Right kidney (tissue), 1 donor: Measurements from ENCODE around the gene FHOD1.

Experiments used
- DNase-seq: peaks from one replicate; pipeline ENCODE4 v3.0.0-alpha.2; 2016

Gene FHOD1

DNA sequence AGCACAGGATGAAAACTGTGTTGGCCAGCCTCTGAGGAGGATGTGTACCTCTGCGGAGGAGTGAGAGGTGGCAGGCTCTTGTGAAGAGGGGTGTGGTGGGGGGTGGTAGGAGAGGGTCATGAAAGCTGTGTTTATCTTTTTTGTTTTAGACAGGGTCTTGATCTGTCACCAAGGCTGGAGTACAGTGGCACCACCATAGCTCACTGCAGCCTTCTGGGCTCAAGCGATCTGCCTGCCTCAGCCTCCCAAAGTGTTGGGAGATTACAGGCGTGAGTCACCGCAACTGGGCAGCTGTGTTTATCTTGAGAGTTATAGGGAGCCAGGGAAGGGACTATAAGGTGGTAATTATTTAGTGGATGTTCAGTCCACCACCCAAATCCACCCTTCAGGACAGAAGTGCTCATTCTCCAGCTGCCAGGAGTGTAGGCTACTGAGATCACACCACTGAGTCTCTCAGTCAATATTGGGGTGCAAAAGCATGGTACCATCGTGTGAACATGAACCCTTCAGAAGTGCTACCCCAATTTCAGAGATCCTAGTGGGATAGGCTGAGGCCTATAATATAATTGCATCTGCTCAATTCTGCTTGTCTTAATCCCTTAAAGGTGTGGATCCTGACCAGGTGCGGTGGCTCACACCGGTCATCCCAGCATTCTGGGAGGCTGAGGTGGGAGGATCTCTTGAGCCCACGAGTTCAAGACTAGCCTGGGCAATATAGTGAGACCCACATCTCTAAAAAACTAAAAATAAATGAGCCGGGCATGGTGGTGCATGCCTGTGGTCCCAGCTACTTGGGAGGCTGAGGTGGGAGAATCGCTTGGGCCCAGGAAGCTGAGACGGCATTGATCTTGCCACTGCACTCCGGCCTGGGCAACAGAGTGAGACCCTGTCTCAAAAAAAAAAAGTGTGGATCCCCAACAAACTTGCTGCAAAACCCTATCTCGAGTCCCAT is 56.6 kb downstream of the FHOD1 start:
- no peak for DNase-seq

DNA sequence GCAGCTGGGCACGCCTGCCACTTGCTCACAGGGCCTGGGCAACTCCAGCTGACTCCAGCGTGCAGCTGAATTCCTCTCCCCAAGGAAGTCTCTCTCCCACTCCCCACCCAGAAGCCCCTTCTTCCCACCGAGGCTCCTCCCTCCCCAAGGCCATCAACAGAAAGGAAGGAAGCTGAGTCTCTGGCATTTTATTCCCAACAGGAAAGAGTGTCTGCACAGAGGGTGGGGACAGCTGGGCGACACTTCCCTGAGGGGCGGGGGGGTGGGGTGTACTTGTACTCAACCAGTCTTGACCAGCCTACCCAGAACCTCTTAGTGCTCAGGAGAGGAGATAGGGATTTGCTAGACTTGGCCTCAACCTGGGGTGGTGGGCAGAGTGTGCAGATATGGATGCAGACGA is 57.2 kb downstream of the FHOD1 start, which contains the start of gene EXOC3L1:
TSS of gene EXOC3L1 (minus strand) at position 96 of the 400 bp plus-strand sequence. CDS start 460 bp downstream, outside the sequence.
- DNase-seq = no peak

DNA sequence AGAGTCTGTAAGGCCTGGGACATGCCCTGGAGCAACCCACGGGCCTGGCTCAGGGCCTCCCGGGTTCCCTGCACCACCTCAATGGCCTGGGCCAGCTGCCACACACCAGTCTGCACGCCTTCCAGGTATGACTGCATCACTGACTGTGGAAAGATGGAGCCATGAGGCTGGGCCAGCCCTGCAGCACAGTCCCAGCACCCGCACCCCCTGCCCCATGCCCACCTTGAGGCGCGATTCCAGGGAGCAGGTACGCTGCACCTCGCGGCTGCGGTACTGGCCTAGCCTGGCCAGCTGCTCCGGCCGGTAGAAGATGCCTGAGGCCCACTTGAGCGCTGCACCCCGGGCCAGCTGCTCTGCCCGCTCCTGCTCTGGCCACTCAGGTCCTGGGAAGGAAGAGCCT is 58.5 kb downstream of the FHOD1 start:
- DNase-seq = no peak

DNA sequence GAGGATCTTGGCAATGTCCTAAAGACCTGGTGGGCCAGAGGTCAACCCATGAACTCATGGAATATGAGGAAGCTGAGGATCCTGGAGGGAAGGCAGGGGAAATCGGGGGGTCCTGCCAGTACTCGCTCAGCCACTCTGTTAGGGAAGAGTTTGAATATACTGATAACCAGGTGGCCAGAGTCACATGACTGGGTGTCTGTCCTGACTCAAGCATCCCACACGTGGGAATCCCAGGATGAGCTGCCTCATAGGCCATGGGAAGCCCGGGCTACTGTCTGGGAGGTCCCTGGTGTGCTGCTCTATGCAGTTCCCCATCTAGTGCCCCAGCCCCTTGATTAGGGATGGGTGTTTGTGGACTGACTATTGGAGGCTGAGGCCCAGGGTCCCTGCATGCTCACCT is 59.0 kb downstream of the FHOD1 start:
- no peak for DNase-seq

DNA sequence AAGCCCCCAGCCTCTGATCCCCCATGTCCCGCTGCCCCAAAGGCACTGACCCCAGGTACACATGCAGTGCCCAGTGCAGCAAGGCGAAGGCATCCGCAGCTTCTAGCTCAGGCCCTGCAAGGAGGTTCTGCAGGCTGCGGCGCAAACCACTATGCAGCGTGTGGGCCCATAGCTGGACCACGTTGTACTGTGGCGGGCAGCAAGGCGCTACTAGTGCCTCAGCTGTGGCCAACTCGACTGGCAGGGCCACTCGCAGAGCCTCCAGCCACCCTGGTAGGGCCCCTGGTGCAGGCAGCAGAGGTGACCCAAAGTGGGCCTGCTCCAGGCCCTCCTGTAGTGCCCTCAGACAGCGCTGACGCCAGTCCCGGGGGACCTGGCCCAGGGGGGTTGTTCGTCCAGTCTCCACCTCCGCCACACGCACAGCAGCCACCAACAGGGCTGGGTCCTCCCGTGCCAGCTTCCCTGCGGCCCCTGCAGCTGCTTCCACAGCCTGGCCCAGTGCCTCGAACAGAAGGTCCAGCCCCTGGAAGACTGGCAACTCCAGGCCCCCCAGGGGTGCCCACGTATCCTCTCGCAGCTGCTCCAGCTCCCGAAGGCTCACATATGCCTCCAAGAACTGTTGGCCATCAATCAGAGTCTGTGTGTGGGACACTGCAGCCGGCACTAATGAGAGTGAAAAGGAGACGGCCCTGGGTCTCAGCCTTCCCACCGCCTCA is 59.9 kb downstream of the FHOD1 start:
- no peak for DNase-seq

DNA sequence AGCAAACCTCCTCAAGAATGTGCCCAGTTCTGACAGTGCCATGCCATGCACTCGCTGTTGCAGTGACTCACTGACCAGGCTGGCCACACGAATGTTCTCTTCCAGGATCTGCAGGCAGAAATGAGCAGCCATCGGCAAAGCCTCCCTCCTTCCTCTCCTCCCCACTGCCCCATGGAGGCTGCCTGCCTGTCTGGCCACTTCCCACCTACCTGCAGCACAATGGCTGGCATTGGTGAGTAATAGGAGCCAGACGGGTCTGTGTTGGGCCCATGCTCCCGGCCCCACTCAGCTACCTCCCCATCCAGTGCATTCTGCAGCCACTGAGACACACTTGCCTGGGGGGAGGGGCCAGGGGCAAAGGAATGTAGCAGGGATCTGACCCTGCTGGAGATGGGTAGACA is 60.7 kb downstream of the FHOD1 start:
- no peak for DNase-seq

DNA sequence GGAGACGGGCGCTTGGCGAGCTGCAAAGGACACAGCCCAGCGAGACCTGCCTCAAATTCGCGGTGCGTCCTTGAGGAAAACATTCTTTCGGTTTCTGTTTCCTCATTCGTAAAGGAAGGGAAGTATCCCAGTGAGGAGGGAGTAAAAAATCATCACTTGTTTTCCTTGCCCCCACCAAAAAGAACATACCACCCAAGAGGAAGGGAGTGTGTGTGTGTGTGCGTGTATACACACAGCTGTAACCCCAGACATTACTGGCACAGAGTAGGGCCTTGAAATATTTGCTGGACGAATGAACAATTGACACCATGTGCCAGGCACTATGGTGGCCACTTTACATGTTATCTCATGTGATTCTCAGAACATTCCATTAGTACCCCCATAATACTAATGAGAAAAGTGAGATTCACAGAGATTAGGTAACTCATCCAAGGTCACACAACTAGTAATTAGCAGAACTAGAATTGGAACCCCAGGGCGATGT is 61.6 kb downstream of the FHOD1 start:
- no peak for DNase-seq

DNA sequence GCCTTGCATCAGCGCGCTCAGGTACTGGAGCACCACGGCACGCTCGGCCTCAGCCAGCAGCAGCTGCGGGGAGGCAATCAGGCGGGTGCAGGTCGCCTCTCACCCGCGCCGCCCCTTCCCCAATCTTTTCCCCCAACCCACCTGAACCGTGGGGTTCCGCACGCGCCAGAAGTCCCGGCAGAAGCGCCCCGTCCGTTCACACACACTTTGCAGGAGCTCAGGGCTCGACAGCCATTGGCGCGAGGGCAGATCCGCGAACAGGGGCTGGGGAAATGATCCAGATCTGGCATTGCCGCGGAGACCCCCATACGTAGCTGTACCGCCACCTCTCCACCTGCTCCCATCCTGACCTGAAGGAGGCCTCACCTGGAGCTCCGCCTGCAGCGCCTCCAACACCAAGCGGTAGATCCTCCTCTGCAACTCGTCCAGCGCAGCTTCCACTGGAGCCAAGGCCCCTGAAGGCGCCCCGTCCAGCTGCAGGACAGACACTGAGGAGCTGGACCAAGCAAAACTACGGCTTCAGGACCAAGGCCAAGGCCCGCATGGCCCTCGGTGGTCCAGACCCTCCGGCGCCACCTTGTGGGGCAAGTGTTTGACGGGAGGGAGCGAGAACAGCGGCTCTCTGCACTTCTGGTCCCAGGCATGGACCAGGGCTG is 62.2 kb downstream of the FHOD1 start:
- peak; percentile 70 for DNase-seq

DNA sequence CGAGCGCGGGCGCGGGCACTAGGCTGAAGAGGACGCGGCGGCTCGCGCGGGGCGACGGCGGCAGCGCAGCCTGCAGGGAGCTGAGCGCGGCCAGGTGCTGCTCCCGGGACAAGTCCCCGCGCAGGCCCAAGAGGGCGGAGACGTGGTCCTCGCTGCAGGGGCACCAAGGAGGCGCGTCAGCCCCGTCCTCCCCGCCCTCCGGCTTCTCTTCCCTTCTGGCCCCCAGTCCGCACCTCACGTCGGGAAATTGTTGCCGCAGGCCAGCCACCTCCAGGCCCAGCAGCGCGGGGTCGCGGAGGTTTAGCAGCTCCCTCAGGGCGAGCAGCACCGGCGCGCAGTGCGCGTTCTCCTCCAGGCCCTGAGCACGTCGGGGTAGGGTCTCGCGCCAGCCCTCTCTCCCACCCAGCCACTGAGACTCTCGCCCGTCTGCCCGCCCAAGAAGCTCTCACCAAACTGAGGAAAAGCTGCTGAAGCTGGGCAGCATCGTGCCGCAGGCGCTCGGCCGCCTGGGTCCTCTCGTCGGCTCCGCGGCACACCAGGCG is 62.8 kb downstream of the FHOD1 start:
- peak; percentile 35 for DNase-seq

DNA sequence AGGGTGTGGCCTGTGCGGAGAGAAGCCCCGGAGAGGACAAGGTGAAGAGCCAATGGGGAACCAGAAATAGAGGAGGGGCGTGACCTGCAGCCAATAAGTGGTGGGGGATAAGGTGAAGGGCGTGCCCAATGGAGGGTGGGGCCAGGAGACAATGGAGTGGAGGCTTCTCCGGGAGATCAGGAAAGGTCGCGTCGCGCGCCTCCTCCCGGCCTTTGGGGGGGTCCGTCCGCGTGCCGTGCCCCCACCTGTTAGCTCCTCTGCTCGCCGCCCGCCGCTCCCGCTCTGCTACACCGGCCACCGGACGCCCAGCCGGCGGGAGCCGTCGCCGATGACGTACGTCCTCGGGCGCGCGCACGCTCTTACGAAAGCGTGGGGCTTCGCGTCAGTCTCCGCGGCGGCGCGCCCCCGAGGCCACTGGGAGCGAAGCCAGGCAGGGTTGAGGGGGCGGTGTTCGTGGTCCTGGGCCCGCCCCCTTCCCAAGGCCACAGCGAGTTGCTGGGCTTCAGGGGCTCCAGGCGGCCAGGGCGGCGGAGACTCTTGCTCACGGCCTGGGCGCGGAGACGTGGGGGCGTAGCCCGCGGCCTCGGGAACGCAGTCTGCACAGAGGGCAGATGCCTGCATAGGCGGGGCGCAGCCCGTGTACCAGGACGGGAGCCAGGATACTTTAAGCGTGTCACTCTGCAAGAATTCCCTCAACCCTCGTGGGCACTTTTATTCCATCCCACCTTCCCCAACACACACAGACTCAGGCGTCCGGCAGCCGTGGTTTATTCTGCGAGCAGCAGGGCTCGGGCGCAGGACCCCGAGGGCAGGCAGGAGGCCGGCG is 63.4 kb downstream of the FHOD1 start, which contains the start of gene MATCAP1:
TSS of gene MATCAP1 (minus strand) at position 337 of the 826 bp plus-strand sequence. CDS start 3,353 bp downstream, outside the sequence.
- peak; percentile 100 for DNase-seq

DNA sequence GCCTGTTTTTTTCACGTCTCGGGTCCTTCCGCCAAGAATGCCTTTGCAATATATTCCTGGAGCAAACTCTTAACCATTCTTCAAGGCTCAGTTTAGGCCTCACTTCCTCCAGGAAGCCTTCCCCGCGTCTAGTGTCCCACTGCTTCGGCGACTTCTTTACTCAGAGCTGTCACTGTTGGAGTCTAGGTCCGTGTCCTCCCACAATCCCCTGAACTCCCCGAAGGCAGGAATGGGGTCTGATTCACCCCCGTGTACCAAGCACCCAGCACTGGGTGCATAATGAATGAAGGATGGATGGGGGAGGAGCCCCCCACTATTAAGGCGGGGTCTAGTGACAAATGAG is 64.0 kb downstream of the FHOD1 start:
- no peak for DNase-seq

DNA sequence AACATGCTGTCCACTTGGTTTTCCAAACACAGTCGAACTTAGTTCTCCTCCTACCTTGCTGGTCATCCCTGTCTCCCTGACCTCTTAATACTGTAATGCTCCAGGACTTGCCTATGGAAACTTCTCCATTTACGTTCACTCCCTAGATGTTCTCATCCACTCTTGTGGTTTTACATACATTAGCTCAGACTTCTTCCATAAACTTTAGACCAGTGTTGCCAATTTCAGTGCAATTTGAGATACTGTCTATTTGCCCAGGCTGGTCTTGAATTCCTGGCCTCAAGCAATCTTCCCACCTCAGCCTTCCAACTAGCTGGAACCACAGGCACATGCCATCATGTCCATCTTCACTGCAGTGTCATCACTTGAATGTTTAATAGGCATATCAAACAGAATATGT is 65.0 kb downstream of the FHOD1 start:
- no peak for DNase-seq

DNA sequence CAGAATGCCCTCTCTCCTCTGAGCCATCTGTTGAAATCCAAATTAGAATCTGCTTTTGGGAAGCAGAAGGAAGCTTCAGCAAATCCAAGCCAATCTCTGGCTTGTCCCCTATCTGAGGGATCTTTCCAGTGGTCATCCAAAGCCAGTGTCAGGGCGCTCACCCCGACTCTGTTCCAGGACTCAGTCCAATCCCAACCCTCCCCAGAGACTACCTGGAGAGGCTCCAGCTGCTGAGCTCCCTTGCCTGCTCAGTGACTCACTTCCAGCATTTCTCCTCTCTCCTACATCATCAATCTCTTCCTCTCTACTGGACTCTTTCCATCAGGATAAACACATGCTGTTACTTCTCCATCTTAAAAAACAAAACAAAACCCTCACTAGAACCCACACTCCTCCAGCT is 65.9 kb downstream of the FHOD1 start:
- no peak for DNase-seq

DNA sequence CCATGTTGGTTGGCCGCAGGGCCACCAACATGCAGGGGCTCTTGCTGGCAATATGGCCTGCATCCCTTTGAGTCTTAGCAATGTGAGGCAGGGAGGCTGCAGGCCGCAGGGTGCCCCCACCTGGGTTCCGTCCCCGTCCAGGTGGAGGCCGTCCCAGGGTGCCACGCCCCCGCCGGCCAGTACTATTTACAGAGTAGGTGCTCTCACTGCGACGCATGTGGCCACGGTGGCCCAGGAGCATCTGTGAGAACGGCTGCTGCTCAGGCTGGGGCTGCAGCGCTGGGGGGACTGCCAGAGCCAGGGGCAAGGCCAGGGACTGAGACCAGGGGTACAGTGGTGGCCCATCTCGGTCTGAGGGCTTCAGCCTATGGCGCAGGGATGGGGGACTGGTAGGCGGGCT is 67.1 kb downstream of the FHOD1 start:
- DNase-seq = no peak

DNA sequence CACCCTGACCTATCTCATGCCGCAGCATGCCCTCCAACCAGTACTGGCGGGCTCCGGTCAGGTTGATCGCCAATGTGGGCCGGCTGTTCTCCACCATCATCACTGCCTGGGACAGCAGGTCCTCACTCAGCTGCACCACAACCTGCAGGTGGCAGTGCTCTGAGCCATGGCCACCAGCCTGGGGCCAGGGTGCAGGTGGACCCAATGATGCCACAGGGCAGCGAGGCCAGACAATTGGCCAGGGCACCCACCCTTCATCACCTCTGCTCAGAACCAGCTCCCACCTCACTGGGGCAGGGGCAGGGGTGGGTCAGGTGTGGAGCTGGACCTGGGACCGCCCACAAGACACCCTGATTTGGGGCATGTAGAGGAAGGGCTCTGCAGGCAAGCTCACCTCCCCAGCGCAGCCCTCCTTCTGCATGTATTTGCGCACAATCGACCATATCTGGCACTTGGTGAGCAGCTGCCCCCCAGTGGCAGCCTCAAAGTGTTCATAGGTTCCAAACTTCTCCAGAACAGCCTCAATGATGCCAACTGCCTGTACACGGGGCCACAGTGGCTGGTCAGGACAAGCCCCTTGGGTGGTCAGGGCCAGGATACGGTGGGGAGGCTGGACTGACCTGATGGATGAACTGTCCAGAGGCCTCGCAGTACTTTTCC is 67.7 kb downstream of the FHOD1 start:
- DNase-seq = no peak
